PFSK-1 (cell line): ENCODE measurements around the gene C1orf232. TPM values are rescaled to one million over a fixed set of nuclear protein-coding genes. Genes with fewer than 3 reads are reported as not detected.

Source experiments
- FOXP2 ChIP-seq: optimal IDR thresholded peaks from 2 replicates; pipeline ENCODE3; 2011; ENCODE audit warnings: borderline replicate concordance, control low read depth, inconsistent platforms; ENCODE audit not compliant: insufficient read depth; ENCODE audit errors: extremely low read length, extremely low read depth
- POLR2AphosphoS5 ChIP-seq: IDR thresholded peaks from 2 replicates; pipeline ENCODE4 v1.6.1; 2012; ENCODE audit warnings: low read depth, mild to moderate bottlenecking, control low read depth, low read length, moderate library complexity
- REST ChIP-seq, 2 experiments: IDR thresholded peaks; 2 replicates each; pipeline versions ENCODE4 v1.6.1 to v1.8.0; 2011 to 2012; ENCODE audit warnings: low read depth in 2 of 2, low read length in 2 of 2, control low read depth in 1 of 2, inconsistent platforms in 1 of 2, mild to moderate bottlenecking in 1 of 2, moderate library complexity in 1 of 2; ENCODE audit not compliant: insufficient read depth in 1 of 2
- SIN3A ChIP-seq: IDR thresholded peaks from 2 replicates; pipeline ENCODE4 v1.6.1; 2012; ENCODE audit warnings: mild to moderate bottlenecking, low read length, moderate library complexity, borderline replicate concordance; ENCODE audit not compliant: insufficient read depth
- TAF1 ChIP-seq: IDR thresholded peaks from 2 replicates; pipeline ENCODE4 v1.6.1; 2012; ENCODE audit warnings: low read length, control low read depth, borderline replicate concordance; ENCODE audit not compliant: insufficient read depth
- polyA plus RNA-seq: library from polyadenylated mRNA; unstranded; fragments of >200 nt; gene quantifications from one replicate; pipeline ENCODE4 v1.2.1, GENCODE V29; 2012; ENCODE audit warnings: low read depth, missing spikeins; ENCODE audit not compliant: insufficient read length

Gene C1orf232
- polyA plus RNA-seq: not detected

GRCh38 chr1:26168410-26169197 lies at the start of gene C1orf232:
C1orf232 (minus strand) TSS chr1:26168963; CDS start chr1:26168499, 464 bp downstream.
- TF ChIP-seq SIN3A: no peak
- TF ChIP-seq POLR2AphosphoS5: no peak
- no peak for TF ChIP-seq FOXP2
- no peak for TF ChIP-seq REST (IDR thresholded peaks at IDR 0.05; ENCODE audit: insufficient read depth in 1 of 2, low read depth in 2 of 2, low read length in 2 of 2)
- TF ChIP-seq TAF1: no peak

- TF ChIP-seq SIN3A (no peak), FOXP2 (no peak), TAF1 (no peak), POLR2AphosphoS5 (no peak), REST (IDR thresholded peaks at IDR 0.05; ENCODE audit: insufficient read depth in 1 of 2, low read depth in 2 of 2, low read length in 2 of 2) (no peak)
Measured at GRCh38 chr1:26215246-26215645, 46.5 kb upstream of the C1orf232 start.

GRCh38 chr1:26213335-26213905 lies 44.7 kb upstream of the C1orf232 start:
- TF ChIP-seq POLR2AphosphoS5 (no peak), REST (IDR thresholded peaks at IDR 0.05; ENCODE audit: insufficient read depth in 1 of 2, low read depth in 2 of 2, low read length in 2 of 2) (no peak), SIN3A (no peak), TAF1 (no peak), FOXP2 (no peak)

GRCh38 chr1:26212726-26213125 lies 44.0 kb upstream of the C1orf232 start:
- TF ChIP-seq REST (IDR thresholded peaks at IDR 0.05; ENCODE audit: insufficient read depth in 1 of 2, low read depth in 2 of 2, low read length in 2 of 2): no peak
- TF ChIP-seq POLR2AphosphoS5: no peak
- TF ChIP-seq TAF1: no peak
- no peak for TF ChIP-seq FOXP2
- TF ChIP-seq SIN3A: no peak
